DND-41 (cell line): ENCODE measurements around the gene ATP4B.

Experiments used
- ATAC-seq: fragments of 200-7000 bp; cut with Tn5 transposase; 3 replicates; pipeline ENCODE4 v1.9.1; 2021; ENCODE audit warnings: low read depth; ENCODE audit not compliant: insufficient read depth
- DNase-seq: peaks from one replicate; pipeline ENCODE4 v3.0.0-alpha.2; 2020
- H2AFZ ChIP-seq: 2 replicates; pipeline ENCODE4 v1.6.0; 2012; ENCODE audit warnings: low read depth, low read length
- H3K27ac ChIP-seq: 2 replicates; pipeline ENCODE4 v1.5.1; 2012; ENCODE audit warnings: low read length, inconsistent platforms
- H3K27me3 ChIP-seq: fragments of 200-600 bp; sonication (generic); 2 replicates; pipeline ENCODE4 v1.6.0; 2012; ENCODE audit warnings: low read length, mild to moderate bottlenecking, inconsistent platforms; ENCODE audit not compliant: insufficient read depth, poor library complexity
- H3K36me3 ChIP-seq: 2 replicates; pipeline ENCODE4 v1.5.1; 2012; ENCODE audit warnings: low read length, inconsistent platforms; ENCODE audit not compliant: insufficient read depth
- H3K4me1 ChIP-seq: 2 replicates; pipeline ENCODE4 v1.5.1; 2012; ENCODE audit warnings: mild to moderate bottlenecking, low read length; ENCODE audit not compliant: insufficient read depth
- H3K4me2 ChIP-seq: 2 replicates; pipeline ENCODE4 v1.6.0; 2012; ENCODE audit warnings: mild to moderate bottlenecking, moderate library complexity, low read length, inconsistent platforms; ENCODE audit not compliant: insufficient read depth
- H3K4me3 ChIP-seq, 2 experiments: fragments of 200-600 bp in 1 of 2; shearing (Covaris generic) in 1 of 2; 2 replicates each; pipeline ENCODE4 v1.5.1; 2012 to 2016; ENCODE audit warnings: inconsistent platforms in 2 of 2, low read length in 2 of 2, mild to moderate bottlenecking in 2 of 2, low read depth in 1 of 2, moderate library complexity in 1 of 2
- H3K79me2 ChIP-seq: 2 replicates; pipeline ENCODE4 v1.6.0; 2012; ENCODE audit warnings: low read length, inconsistent platforms; ENCODE audit not compliant: insufficient read depth
- H3K9ac ChIP-seq: 2 replicates; pipeline ENCODE4 v1.6.0; 2012; ENCODE audit warnings: low read depth, mild to moderate bottlenecking, inconsistent platforms, low read length, moderate library complexity
- H3K9me3 ChIP-seq: 2 replicates; pipeline ENCODE4 v1.5.1; 2012; ENCODE audit warnings: low read length, moderate library complexity, mild to moderate bottlenecking, inconsistent platforms; ENCODE audit not compliant: insufficient read depth, severe bottlenecking
- H4K20me1 ChIP-seq: 2 replicates; pipeline ENCODE4 v1.6.0; 2012; ENCODE audit warnings: low read length; ENCODE audit not compliant: insufficient read depth
- CTCF ChIP-seq: IDR thresholded peaks from 2 replicates; pipeline ENCODE4 v1.5.1; 2012; ENCODE audit warnings: borderline replicate concordance, low read length, moderate library complexity, mild to moderate bottlenecking; ENCODE audit not compliant: poor library complexity, severe bottlenecking; ENCODE audit errors: extremely low read depth
- EZH2 ChIP-seq: IDR thresholded peaks from 3 replicates; pipeline ENCODE4 v1.6.1; 2012; ENCODE audit warnings: borderline replicate concordance, low read depth, mild to moderate bottlenecking, moderate library complexity, low read length, inconsistent platforms; ENCODE audit not compliant: severe bottlenecking

Gene ATP4B

GRCh38 chr13:113647351-113648215, 10.4 kb downstream of the ATP4B start:
- no peak overlapping the region for H3K27ac ChIP-seq
- H2AFZ ChIP-seq: no peak overlapping the region
- H3K79me2 ChIP-seq: no peaks in the 10 kb centered on the region
- TF ChIP-seq EZH2 (no peak), CTCF (no peak)
- DNase-seq (no peak), ATAC-seq (no peak)
- no peak overlapping the region for H3K4me3 ChIP-seq
- no peak overlapping the region for H3K4me2 ChIP-seq
- H3K27me3 ChIP-seq: no peaks in the 10 kb centered on the region
- H3K36me3 ChIP-seq: 0 out of 2 replicates have a peak, but pooled peaks cover under 1% of the 10 kb centered on the region
- no peaks in the 10 kb centered on the region for H3K9me3 ChIP-seq
- no peaks in the 10 kb centered on the region for H3K4me1 ChIP-seq
- H3K9ac ChIP-seq: no peak overlapping the region
- peaks cover 7% of the 10 kb centered on the region for H4K20me1 ChIP-seq

GRCh38 chr13:113646921-113647340, 11.1 kb downstream of the ATP4B start:
- no peaks in the 10 kb centered on the region for H3K27me3 ChIP-seq
- no peak overlapping the region for H2AFZ ChIP-seq
- ATAC-seq (no peak; the same call in 1 of the 3 replicates), DNase-seq (no peak)
- no peak overlapping the region for H3K4me2 ChIP-seq
- H3K9me3 ChIP-seq: no peaks in the 10 kb centered on the region
- no peaks in the 10 kb centered on the region for H3K4me1 ChIP-seq
- no peaks in the 10 kb centered on the region for H3K79me2 ChIP-seq
- H3K27ac ChIP-seq: no peak overlapping the region
- no peak overlapping the region for H3K4me3 ChIP-seq
- peaks cover 7% of the 10 kb centered on the region for H4K20me1 ChIP-seq
- TF ChIP-seq CTCF (no peak), EZH2 (no peak)
- peaks cover 7% of the 10 kb centered on the region for H3K36me3 ChIP-seq
- H3K9ac ChIP-seq: no peak overlapping the region

GRCh38 chr13:113646376-113646775, 11.6 kb downstream of the ATP4B start:
- DNase-seq (no peak), ATAC-seq (0 out of 3 replicates have a peak, but pooled peaks have one; percentile 20)
- no peak for TF ChIP-seq EZH2
- TF ChIP-seq CTCF: no peak
- H3K4me1 ChIP-seq: no peaks in the 10 kb centered on the region
- H2AFZ ChIP-seq: no peak overlapping the region
- H3K9me3 ChIP-seq: no peaks in the 10 kb centered on the region
- no peaks in the 10 kb centered on the region for H3K79me2 ChIP-seq
- peaks cover 7% of the 10 kb centered on the region for H4K20me1 ChIP-seq
- H3K27me3 ChIP-seq: no peaks in the 10 kb centered on the region
- peaks cover 13% of the 10 kb centered on the region for H3K36me3 ChIP-seq
- H3K4me2 ChIP-seq: no peak overlapping the region
- H3K4me3 ChIP-seq: no peak overlapping the region
- no peak overlapping the region for H3K27ac ChIP-seq
- no peak overlapping the region for H3K9ac ChIP-seq
